HG03520 (cell line): ENCODE data around the gene MESD.

Source experiments
- ATAC-seq: cut with Tn5 transposase; IDR thresholded peaks from one replicate; pipeline ENCODE4 v1.9.1; 2021; ENCODE audit warnings: mild to moderate bottlenecking, moderate library complexity; ENCODE audit not compliant: unreplicated experiment

Gene MESD

DNA sequence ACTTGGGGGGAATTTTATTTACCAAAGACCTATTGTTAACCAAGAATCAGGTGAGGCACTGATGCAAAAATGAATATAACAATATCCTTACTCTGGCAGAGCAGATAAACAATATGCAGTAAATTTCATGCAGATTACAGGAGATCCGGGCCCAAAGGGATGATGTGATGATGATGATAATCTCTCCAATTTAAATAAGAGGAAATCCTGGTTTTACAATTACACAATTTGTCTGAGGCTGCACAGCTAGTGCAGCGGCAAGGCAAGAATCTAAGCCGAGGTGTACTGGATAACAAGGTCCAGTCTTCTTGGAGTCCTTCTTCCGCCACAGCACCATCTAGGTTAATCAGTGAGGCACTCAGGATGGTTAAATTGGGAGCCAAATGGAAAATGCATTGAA, 2.4 kb upstream of the MESD start:
- ATAC-seq, result no peak

DNA sequence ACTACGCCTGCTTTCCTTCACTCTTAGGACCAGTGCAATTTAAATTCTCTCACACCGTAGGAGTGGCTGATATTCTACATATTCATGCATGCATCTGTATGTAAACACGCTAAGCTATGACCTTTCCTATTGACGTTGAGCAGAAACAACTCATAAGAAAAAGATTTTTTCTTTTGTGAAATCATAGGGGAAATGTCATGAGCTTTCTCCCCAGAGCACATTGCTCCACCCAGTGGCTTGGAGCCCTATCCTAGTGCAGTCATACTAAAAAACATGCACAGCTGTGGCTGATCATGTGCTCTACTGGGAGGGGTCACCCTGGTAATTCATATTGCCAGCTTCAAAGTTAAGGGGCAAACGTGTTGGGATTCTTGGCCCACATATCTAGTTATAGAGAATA, 1.8 kb upstream of the MESD start:
- ATAC-seq, result no peak

DNA sequence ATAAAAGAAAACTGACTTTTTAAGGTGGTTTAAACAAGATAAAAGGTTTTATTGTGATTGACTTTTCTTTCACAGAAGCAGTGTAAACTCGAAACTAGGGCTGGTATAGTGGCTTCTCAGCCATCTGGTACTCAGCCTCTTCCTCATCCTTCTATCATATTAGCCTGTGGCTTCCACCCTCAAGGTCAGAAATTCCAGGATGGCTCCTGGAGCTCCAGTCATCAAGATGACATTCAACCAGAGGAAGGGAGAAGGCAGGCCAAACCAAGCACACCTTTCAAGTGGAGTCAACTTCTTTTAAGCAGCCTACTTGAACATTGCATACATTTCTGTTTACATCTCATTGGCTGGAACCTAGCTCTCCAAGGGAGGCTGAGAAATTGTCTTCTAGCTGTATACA, 1.3 kb upstream of the MESD start:
- ATAC-seq, result no peak

DNA sequence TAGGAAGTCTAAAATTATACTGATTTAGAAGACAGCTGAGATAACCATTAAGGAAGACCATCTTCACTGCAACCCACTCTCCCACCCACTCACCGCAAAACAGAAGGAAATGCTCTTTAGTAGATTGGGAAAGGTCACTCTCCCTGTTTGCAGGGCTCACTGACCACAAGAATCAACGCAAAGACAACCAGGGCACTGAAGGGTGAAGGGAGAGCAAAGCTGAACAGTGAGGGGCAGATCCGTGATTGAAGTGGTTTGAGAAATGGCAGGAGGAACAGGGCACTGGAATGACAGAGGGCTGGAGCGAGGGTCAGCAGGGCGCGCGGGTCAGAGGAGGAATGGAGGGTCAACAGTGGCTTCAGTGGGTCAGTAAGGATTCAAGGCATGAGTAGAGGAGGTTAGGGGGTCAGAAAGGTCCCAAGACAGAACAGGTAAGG, 520 bp downstream of the MESD start:
- peak; percentile 4 for ATAC-seq

DNA sequence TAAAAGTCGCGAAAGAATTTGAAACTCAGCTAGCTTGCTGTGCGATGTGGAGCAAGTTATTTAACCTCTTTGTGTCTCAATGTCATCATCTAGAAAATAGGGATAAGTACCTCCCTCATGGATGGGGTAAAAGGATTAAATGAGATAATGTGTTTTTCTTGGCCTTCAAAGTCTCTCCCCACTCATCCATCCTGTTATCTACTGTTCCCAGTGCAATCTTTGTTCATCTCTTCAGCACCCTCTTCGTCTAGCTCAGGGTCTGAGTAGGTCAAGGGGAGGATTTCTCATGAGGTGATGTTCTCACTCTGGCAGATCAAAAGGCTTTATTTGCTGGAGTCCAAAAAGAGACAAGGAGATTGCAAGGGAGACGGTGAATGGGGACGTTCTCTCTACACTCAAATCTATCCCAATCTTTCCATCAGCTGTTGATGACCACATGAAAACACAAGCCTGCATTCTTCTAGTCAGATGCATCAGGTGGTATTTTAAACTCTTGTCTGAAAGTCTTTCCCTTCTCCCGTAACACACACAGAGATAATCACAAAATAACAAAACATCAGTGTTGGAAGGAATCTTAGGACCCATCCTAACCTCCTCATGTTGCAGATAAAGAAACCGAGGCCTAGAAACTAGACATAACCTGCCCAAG, 1.3 kb downstream of the MESD start:
- ATAC-seq, result no peak

DNA sequence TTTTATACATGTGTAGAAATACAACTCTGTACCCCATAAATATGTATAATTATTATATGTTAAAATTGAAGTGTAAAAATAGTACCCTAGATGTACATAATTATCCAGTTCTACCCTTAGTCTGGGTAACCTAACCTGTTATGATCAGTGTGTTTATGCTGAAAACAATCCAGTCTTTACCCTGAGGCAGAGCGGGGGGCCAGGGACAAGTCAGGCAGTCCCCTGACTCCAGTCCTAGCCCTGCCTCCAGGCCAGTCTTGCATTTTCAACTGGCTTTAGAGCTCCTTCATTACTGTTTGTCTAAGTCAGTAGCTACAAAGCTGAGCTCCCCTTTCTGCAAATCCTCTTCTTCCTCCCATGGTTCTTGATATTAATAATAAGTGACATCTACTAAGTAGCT, 3.1 kb downstream of the MESD start:
- ATAC-seq, result no peak

DNA sequence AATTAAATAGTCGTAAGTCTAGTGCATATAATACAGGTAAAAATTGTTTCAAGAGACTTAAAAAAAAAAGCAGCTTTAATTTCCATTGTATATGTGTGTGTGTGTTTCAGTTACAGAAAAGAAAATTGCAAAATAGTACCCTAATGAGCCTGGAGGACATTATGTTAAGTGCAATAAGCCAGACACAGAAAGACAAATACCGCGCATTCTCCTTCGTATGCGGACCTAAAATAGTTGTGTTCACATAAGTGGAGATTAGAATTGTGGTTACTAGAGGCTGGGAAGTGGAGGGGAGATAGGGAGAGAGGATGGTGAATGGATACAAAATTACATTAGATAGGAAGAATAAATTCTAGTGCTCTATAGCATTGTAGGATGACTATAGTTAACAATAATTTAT, 3.6 kb downstream of the MESD start:
- no peak for ATAC-seq

DNA sequence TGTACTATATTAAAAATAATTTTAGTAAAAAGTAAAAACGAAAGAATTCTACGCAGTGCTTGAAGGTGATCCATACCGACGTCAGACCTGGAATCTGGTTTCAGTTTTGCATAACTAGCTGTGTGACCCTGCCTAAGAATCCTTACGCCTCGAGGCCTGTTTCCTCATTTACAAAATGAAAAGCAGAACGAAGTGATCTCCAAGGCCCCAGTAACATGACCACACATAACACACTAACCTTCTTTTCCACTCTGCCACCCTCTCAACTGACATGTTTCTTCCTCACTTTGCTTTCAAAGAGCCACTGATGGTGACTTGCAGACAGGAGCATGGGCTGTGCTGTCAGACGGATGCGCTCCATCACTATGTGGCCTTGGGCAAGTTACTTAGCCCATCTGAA, 4.8 kb downstream of the MESD start:
- no peak for ATAC-seq

DNA sequence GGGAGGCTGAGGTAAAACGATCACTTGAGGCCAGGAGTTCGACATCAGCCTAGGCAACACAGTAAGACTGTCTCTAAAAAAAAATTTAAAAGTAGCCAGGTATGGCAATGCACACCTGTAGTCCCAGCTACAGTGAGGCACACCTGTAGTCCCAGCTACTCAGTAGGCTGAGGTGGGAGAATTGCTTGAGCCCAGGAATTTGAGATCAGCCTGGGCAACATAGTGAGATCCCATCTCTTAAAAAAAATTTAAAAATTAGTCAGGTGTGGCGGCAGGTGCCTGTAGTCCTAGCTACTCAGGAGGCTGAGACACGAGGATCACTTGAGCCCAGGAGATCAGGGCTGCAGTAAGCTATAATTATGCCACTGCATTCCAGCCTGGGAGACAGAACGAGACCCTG, 6.8 kb downstream of the MESD start:
- ATAC-seq, result no peak

DNA sequence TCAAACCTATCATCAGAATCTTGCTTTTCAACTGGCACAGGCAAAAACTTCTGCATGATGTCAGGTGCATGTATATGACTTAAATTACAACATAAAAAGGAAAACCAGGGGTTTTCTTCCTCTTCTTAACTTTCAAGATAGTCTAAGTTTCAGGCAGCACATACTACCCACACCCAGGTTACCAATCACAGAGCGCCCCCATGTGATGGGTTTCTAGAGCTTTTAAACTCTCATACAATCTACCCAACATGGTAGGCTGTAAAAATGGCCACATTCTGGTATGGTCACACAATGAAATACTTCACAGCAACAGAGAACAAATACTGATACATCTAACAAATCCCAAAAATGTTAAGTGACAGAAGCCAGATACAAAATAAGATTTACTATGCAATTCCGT, 7.4 kb downstream of the MESD start:
- ATAC-seq, result no peak

DNA sequence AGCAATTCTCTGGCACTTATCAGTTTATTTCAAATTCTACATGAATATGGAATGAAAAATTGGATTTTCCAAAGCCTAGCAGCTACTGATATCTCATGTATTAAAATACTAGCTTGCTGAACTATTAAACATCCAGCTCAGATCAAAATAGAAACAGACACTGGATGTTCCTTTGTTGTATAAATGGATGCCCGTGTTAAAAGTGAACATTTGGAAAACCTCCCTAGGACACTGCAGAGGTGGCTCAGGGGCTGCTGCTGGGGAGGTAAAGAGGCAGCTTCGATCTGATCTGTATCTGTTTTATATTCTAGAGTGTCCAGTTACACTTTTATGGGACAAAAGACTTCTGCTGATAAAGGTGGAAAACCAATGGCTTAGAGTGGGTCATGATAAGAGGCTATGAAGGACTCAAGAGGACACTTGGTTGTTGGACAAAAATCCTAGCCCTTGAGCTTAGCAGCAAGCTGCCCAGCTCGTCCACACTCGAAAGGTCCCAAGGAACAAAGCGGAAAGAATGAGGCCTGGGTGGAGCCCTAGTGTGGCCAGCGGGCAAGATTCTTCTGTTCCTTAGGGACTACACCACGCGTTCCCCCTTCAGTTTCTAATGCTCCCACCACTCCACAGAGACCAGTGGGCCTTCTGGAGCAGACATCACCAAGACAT, 9.9 kb downstream of the MESD start:
- ATAC-seq, result no peak

DNA sequence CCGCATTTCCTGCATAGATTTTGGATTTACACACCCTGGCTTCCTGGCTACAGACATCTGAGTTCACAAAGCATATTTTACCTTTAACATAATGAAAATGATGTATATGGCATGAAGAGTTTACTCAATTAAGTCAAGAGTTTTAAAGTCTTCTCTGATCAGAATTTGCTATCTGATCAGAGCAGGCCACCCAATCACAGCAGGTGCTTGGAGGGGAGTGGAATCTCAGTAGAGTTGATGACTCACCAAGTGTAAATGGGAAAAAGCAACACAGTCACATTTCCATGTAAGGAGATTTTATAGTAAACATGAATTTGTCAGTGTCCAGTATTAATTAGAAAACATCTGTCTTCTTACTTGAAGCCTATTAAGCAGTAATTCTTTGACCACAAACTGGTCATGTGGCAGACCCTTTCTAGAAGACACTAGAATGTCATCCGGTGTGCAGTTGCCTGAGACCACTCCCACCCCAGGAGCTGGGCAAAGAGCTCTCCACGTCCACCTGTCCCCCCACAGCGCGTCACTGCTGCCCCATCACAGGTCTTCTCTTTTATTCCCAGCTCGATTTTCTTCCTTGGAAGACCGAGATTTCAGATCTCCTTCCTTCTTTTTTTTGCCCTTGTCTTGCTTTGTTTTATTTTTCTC, 10.8 kb downstream of the MESD start:
- no peak for ATAC-seq

DNA sequence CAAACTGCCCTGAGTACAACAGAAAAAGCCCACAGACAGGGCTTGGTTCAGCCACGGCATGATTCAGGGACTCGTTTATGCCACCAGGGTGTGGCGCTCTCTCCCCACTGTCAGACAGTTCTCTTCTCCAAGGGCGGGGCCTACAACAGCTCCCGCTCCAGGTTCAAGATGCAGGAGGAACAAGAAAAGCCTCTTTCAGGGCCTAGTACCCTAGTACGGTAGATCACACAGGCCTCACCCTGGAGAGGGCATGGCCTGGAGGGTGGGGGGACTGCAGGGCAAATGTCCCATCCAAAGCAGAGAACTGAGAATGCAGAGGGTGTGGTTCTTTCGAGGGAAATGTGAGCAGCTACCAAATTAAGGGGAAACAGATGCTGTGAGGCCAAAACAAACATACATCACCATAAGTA, 12.0 kb downstream of the MESD start:
- no peak for ATAC-seq

DNA sequence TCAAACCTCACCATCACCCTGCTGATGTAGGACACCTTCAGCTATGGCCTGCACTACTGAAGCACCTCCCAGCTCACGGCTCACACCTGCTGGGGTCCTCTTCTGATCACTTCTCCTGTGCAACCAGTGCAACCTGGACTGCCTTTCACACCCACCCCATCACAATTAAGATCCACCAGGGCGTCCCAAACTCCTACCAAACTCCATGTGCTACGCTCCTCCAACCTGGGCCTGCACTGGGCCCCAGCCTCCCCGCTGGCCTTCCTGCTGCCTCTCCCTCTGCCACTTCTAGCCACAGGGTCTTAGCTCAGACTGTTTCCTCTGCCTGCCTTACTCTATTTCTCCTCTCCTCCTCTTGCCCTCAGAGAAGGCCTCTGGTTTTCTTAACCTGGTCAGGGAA, 12.8 kb downstream of the MESD start:
- ATAC-seq, result no peak

DNA sequence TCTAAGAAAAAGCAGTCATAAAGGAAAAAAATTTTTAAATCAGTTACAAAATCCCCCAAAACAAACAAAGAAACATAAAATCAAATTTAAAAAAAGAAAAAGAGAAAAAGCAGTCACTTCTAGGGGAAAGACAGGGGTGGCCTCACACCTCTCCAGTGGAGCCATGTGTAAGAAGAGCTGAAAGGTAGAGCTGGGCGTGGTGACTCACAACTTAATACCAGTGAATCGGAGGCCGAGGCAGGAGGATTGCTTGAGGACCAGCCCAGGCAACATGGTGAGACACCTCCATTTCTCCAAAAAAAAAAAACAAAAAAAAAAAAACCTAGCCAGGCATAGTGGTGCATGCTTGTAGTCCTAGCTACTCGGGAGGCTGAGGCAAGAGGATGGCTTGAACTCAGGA, 14.7 kb downstream of the MESD start:
- ATAC-seq, result no peak

DNA sequence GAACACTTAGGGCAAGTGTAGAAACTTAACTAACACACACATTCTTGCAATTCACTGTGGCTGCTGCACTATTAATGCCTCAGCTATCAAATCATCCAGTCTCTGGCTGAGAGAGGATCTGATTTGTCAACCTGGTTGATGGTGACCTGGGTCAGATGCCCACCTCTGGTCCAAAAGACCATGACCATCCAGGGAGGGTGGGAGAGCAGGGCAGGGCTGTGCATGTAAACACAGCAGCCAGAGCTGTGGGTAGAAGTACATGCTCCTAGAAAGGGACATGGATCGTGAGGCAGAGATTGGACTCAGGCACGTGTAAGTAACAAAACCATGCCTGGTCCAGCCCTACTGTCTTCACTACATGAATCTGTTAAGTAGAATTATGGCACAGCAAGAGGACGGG, 17.3 kb downstream of the MESD start:
- no peak for ATAC-seq

DNA sequence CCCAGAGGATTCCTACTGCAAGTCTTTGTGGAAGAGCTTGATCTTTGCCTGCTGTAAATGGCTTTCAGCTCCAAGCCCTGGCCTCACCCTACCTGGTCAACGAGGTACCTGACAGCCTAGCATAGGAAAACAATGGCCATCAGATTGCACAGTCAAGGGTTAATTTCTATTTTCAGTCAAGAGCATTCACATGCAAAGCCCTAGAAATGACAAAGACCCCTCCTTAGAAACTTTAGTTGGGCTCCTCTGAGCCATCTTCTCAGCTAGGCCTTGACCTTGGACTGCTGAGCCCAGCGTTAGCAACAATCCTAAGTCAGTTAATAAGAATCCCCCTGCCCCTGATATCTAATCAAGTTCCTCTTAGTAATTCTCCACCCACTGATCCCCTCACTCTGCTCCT, 18.5 kb downstream of the MESD start:
- no peak for ATAC-seq

DNA sequence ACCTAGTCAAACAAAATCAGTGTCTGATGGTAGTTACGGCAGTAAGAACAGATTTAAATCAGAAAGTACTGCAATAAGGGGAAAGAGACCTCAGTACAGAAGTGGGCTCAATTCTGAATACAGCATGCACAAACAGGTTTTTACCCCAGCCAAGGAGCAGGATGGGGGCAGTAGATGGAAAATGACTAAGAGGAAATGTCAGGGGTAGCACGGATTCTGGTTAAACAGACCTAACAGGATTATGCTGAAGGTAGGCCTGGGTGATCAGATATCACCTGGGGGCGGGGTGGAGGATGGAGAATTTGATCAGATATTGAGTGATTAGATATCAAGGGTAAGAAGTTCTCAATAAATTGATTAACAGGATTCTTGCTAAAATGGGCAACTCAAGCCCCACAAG, 19.0 kb downstream of the MESD start:
- ATAC-seq, result no peak

DNA sequence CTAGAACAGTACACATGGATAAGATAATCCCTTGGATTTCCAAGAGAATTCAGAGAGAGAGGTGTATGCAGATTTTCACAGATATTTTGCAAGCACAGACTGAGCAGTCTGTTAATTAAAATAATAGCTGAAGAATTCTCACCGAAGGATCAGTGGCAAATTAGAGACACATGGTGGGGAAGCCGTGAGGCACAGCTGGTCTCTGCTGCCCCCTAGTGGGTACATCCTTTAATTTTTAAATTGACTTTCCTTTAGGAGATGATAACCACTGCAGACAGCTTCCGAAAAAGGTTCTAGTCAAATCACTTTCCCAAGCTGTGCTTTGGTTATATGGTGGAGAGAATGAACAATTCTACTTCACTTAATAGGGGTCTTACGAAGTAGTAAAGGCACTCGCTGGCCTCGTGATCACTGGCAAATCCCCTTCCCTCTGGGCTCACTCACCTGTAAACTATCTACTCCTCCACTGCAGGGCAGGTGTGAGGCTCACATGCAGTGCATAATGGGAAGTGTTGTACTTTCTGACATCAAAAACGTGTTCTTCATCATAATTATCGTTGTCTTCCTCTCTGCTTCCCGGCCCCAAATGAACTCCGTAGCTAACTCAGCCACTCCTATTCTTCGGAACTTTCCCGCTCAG, 19.5 kb downstream of the MESD start:
- ATAC-seq, result no peak

DNA sequence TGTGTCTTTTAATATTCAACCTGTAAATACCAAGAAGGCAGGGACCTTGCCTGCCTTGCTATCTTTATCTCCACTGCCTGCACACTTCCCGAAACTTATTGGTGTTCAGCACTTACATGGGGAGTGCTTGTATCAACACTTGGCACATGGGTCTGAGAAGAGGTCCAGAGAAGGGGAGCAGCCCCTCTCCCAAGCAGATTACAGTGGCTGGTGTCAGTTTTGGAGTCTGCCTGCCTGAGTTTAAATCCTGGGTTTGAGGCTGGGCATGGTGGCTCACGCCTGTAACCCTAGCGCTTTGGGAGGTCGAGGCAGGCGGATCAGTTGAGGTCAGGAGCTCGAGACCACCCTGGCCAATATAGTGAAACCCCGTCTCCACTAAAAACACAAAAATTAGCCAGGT, 20.3 kb downstream of the MESD start:
- no peak for ATAC-seq

DNA sequence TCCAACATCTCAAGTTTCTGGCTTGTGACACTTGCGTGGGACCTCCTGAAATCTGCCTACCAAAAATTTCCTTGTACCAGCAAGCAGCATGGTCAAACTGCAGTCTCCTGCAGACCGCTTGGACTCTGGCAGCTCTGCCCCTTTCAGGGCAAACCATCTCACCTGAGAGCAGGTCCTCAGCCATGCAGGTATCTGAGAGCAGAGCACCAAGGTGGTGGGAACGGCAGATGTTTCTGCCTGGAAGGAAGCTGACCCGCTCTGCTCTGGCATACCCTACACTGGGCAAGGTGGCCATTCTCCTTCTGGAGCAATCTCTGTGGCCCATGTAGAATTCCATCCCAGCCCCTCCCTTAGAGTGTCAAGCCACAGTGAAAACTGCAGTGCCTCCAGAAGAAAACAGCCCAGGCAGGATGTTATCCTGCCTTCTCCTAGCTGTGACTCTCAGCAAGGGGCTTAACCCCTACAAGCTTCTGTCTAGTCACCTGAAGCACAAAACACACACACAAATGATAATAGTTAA, 21.6 kb downstream of the MESD start:
- ATAC-seq, result no peak

DNA sequence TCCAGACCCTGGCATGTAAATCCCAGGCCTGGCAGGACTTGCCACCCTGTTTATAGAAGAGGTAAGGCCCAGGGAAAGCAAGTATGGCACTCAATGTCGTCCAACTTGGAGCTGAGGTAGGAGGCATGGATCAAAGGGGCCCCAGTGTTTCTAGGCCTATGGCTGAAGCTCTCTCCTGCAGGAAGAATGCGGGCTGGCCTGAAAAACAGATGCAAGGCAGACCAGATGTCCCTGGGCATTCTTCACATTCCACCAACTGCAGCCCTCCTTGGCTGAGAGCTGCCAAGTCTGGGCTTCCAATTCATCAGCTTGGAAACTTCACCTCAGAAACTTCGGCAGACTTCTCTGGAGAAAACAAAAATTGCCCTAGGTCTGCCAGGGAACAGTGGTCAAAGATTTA, 22.2 kb downstream of the MESD start:
- ATAC-seq, result no peak
